GM18868 (cell line): ENCODE data around the gene MEGF6.
"Not testable (repeated sequence)": the region's sequence is repeated elsewhere in the genome, so short reads cannot be mapped to it uniquely, and the experiment has no call there.

Experiments used
- ATAC-seq: cut with Tn5 transposase; IDR thresholded peaks from one replicate; pipeline ENCODE4 v1.9.1; 2021; ENCODE audit warnings: mild to moderate bottlenecking, moderate library complexity; ENCODE audit not compliant: unreplicated experiment

The MEGF6 gene

DNA sequence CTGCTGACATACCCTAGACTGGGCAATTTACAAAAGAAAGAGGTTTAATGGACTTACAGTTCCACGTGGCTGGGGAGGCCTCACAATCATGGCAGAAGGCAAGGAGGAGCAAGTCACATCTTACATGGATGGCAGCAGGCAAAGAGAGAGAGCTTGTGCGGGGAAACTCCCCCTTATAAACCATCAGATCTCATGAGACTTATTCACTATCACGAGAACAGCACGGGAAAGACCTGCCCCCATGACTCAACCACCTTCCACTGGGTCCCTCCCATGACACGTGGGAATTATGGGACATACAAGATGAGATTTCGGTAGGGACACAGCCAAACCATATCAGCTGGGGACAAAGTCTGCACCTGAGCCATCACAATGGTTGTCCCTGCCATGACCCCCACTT lies 35.8 kb downstream of the MEGF6 start:
- not testable (repeated sequence) for ATAC-seq

DNA sequence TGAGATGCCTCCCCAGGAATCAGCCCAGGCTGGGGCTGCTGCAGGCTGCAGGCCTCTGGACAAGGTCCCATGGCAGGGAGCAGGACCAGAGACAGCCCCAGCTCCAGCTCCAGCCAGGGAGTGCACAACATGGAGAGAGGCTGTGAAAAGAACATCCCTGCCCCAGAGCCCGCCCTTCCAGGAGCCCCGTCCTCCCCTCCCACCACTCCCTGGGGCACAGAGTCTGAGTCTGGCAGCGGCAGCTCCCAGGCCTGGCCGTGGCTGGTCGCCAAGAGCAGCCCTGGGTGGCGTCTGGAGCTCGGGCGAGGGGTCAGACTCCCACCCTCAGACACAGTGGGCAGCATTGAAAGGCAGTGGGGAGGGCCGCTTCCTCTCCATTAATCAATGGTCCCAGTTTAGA lies 37.8 kb downstream of the MEGF6 start:
- ATAC-seq = no peak

DNA sequence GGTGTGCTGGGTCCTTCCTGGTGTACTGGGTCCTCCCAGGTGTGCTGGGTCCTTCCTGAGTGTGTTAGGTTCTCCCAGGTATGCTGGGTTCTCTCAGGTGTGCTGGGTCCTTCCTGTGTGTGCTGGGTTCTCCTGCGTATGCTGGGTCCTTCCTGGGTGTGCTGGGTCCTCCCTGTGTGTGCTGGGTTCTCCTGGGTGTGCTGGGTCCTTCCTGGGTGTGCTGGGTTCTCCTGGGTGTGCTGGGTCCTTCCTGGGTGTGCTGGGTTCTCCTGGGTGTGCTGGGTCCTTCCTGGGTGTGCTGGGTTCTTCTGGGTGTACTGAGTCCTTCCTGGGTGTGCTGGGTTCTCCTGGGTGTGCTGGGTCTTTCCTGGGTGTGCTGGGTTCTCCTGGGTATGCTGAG lies 38.7 kb downstream of the MEGF6 start:
- not testable (repeated sequence) for ATAC-seq

DNA sequence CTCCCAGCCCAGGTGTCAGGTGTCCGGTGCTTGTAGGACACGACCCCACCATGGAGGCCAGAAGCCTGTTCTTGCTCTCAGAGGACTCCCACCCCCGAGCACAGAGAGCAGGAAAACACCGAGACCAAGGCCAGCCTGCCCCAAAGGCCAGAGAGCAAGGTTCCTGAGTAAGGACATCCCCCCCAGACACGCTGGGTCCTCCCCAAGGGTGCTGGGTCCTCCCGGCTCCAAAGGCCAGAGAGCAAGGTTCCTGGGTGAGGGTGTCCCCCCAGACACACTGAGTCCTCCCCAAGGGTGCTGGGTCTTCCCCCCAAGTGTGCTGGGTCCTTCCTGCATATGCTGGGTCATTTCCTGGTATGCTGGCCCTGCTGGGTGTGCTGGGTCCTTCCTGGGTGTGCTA lies 40.0 kb downstream of the MEGF6 start:
- ATAC-seq = no peak

DNA sequence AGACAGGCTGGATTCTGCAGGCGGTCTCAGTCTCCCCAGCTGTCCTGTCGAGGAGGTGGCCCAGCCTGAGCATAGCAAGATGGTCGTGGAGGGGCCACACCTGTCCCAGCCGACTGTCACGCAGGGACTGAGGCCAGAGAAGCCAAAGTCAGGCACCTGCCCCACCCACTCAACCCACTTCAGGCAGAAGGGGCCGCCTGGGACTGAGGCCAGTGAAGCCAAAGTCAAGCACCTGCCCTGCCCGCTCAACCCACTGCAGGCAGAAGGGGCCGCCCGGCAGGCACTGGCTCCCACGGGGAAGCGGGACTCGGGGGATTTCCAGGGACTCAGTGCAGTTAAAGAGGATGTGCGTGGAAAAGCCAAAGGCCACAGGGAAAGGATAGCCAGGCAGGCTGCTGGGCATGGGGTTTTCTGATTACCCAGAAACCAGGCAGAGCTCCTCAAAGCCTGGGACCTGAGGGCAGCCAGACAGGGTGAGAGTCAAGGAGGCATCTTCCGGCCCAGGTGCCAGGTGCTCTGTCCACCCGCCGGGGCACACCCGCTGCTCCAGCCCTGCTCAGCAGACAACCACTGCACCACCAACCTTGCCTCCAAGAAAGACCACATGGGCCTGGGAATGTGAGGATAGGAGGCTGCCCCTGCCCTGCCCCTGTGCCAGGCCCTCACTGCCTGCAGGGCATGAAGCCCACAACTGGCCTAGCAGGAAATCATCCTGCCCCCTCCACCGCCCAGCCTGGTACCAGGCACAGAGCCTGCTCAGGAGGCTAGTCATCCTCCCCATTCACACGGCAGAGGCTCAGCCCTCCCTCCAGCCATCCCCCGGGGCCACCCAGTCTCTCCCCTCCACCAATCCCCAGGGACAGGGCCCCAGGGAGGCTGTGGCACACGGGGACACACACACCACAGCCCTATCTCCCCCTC lies 41.0 kb downstream of the MEGF6 start:
- ATAC-seq = no peak

DNA sequence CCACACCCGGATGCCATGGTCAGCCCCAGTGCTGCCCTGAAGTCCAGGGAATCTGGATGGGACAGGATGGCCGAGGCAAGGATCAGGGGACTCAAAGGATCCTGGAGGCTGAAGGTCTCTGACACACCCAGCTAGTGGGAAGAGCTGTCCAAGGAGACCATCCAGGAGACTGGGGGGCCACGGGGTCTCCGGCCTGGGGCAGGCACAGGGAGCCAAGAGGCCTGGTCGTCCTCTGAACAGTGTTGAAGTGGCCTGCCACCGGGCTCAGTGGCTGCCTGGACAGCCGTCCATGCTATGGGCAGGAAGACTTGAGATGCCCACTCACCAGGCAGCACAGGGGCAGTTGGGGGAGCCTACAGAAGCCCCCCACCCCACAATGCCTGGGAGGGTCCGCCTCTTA lies 41.9 kb downstream of the MEGF6 start:
- ATAC-seq = no peak

DNA sequence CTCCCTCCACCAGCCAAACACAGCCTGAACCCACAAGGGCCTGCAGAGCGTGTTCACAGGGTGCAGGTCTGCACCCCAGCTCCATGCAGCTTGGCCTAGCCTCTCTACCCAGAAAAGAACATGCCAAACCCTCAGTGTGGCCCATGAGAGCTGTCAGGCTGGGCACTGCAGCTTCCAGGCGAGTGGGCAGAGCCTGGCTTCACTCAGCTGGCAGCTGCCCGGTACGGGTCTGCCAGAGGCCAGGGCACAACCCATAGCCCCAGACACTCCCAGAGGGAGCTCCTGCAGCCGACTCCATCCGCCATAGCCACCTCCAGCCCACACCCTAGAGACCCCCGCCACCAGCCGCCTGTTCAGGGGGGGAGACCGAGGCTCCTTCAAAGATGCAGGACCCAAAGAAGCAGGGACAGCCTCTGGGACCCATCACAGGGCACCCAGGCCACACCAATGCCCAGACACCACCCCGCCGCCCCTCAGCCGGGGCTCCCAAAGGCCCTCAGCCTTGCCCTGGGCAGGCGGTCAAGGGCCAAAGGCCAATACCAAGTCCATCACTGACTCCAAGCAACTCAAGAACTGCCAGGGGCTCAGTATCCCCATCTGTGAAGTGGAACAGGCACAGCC lies 42.4 kb downstream of the MEGF6 start:
- ATAC-seq = no peak

DNA sequence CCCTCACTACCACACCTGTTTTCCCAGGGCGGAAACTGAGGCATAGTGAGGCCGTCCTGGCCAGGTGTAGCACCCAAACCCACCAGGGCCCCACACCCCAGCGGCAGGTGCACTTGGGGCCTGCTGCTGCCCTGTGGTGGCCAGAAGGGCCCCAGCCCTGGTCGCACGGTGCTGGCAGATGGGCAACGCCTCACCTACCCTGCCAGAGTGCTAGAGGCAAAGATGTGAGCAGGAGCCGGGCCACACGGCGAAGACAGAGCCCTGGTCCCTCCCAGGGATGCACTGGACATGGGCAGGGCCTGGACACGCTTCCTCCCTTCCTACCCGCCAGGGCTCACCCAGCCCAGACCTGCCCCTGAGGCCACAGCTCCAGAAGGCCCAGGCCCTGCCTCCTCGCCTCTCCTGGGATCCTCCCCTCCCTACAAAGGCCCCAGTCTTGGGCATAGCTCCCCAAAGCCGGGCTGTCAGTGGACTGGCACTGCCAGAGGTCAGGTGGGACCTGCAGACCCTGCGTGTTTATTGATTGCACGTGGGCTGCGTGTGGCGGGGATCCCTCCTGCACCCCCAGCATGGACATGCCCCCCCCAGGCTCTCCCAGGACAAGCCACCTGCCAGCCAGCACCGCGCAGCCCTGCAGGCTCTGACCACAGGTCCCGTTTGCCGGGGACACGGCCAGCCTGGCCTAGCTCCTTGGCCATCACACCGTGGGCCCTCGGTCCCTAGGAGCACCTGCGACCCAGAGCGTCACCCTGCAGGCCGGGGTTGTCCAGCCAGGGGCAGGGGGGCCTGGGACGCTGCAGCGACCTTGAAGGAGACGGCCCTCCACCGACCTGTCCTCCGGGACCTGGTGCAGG lies 44.1 kb downstream of the MEGF6 start:
- no peak for ATAC-seq

DNA sequence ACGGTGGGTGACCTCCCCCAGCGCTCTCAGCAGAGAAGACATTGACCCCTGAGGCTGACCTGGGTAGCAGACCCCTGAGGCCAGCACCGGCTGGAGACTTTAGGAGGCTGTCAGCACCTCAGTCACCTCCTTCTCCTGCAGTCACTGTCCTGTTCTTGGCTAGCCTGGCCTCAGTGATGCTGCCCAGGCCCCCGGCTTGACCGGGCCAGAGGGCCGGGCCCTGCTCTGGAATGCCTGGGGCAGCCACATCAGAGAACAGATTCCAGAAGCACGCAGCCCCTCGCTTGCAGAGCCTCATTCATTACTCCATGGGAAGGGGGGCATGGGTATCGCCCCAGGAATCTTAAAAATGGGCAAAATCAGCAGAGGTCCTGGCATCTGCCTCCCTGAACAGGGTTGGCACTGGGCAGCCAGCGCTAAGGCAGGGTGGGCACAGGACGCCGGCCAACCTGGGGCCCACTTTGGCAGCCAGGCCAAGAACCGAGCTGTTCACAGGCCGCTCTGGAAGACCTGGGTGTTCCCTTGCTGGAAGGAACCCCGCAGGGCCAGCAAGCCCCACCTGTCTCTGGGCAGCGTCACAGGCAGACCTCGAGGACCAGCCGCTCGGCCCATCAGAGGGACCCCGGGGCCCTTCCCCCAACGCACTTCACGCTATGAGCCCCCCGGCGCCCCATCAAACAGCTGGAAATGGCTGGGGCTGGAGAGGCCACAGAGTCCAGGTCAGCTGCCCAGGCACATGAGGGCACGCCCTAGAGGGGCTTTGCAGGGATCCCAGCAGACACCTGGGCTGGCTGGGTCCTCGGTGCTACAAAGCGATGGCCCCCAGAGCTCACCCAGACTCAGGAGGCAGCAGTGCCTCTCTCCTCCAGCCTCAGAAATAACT lies 45.1 kb downstream of the MEGF6 start:
- ATAC-seq = no peak

DNA sequence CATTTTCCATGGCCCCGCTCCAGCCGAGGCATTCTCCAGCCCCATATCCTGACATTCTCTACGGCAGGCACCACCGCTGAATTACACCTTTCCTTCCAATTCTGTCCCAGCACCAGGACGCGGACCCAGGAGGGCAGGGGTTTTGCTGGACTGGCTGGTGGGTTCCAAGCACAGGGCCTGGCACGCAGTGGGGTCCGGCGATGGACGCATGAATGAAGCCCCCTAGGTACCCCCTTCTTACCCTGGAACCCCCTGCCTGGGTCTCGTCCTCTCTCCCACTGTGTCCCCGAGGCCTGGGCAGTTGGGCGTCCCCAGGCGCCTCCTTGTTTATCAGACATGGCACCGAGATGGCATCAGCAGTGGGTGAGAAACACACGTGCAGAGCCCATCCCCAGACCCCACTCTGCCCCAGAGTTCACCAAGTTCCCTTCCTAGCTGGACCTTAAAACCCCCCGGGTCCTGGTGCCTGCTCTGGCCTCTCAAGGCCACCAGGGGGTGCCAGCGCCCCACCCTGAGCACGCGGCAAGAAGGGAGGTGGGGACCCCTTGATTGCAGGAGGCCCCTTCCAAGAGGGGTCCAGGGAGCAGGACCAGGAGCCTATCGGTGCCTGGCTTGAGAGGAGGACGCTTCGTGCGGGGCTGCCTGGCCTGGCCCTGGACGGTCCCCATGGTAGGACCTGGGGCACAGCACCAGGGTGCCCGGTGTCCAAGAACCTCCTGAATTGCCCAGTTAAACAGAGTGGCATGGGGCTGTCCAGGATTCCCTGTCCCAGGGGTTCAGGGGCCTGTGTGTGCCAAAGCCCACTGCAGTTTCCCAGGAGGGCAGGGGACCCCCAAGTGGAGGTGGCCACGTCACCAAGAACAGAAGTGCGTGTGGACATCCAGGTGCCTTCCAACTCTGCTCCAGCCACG lies 46.1 kb downstream of the MEGF6 start:
- ATAC-seq = no peak

DNA sequence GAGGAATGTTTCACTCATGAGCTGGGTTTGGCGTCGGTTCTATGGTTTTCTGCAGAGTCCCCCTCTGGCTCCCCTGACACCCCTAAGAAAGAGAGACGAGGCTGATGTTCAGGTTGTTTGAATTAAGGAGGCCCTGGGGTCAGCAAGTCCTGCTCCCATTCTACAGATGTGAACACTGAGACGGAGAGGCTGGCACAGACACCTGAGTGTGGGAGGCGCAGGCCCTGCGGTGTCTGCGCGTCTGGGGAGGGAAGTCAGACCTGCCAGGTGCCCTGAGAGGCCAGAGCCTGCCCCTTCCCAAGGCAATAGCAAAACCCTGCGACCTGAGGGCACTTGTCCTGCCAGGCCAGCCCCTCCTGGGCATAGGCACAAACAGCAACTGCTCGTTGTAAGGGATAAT lies 47.7 kb downstream of the MEGF6 start:
- no peak for ATAC-seq

DNA sequence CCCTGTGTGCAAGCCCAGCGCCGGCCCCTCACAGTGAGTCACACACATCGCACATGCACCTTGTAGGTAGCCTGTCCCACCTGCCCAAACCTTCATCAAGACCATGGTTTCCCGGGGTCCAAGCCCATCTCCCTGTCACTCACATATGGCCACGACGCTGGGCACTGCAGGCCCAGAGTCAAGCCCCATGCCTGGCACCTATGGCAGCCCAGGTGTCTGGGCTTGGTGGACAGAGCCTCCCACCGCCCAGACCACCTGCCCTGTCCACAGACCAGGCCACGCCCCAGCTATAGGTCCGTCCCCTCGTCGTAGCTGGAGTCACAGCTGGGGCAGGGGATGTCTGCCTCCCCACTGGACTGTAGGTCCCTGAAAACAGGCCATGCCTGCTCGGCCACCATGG lies 48.2 kb downstream of the MEGF6 start:
- ATAC-seq = no peak

DNA sequence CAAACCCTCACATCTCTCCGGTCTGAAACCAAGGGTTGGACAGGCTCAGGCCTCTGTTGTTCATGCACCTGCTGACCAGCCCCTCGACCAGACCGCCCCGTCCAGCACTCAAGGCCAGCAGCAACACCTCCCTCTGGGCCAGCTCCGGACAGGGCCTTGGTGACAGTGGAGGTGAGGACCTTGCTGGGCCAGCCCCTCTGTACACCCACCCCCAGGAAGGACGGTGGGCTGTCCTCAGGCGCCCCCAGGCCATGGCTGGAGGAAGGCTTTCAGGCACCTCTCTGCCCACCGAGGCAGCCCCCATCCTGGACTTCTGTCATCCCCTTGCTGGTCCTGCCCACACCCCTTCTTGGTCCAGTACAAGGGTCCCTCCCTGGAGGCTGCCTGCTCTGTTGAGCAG lies 48.6 kb downstream of the MEGF6 start:
- ATAC-seq = no peak

DNA sequence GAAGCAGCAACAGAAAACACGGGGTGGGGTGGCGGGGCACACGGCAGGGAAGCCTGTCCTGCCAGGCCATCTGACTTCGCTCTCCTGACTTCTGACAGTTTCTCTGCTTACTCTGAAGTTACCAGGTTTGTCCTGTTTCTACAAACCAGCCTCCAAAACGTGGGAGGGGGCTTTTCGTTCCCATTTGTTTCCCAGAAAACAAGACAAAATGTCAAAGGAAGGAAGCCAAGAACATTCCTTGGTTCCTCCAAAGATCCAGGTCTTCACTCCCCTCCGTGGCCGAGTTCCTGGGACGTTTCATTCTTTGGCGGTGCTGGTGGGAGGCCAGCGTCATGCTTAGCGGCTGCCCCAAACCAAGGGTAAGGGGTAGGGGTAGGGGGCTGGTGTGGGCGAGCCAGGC lies 49.6 kb downstream of the MEGF6 start:
- no peak for ATAC-seq

DNA sequence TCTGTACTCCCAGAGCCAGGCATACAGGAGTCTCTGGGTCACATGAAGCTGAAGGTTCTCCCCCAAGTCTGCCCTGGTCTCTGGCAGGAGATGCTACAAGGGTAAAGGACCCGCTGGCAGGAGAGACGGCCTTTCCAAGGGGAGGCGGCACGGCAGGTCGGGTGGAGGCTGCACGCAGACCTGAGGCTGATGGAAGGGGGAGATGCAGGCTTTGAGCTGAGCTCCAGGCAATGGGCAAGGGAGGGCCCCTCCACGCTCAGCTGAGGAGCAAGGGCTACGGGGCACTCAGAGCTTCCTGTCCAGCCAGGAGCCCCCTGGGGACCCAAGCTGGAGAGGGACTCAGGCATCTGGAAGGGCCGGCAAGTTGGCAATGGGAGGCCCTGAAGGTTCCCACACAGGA lies 50.3 kb downstream of the MEGF6 start:
- ATAC-seq = no peak

DNA sequence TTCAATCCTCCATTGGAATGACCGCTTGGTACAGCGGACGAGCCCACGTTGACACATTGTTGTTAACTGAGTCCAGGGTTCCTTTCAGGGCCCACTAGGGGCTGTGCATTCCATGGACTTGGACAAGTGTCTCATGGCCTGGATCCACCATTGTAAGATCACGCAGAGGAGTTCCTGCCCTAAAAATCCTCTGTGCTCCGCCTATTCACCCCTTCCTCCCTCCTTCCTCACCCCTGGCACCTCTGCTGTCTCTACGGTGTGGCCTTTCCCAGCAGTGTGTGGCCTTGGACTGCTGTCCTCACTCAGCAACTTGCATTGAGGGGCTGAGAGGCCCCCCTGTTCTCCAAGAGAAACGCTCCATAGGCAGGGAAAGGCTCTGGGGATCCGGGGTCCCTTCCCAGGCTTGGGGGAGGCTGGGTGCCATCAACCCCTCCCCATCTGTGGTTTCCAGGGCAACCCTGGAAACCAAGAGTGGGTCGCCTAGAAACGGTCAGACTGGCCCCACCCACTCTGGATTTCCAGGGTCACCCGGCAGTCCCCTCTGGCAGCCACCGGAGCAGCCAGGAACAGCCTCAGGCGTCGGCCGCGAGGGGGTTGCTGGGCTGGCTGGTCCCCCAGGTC lies 50.9 kb downstream of the MEGF6 start:
- no peak for ATAC-seq

DNA sequence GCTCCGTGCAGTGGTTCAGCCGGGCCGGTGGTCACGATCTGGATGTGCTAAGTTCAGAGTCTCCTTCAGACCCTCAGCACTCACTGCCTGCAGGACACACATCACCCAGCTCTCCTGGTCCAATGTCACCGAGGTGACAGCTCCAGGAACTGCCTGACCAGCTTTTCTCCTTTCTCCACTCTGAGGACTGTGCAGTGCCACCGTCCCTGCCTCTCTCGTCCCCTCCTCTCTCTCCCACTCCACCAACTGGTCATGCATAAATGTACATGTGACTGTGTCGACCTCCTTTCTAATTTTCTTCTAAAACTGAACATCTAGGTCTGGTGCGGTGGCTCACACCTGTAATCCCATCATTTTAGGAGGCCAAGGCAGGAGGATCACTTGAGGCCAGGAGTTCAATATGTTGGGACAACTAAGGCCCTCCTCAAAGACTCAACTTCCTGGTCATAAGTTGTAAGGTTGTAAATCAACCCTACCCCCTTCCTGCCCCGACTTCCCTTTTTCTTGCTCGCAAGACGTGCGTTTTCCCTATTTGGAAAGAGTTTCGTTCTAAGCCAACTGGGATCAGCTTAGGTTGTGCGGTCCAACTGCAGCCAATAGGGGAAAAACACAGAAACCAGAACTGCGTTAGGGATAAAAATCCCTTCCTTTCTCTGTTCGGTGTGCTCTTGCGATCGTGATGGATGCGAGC lies 53.1 kb downstream of the MEGF6 start:
- no peak for ATAC-seq

DNA sequence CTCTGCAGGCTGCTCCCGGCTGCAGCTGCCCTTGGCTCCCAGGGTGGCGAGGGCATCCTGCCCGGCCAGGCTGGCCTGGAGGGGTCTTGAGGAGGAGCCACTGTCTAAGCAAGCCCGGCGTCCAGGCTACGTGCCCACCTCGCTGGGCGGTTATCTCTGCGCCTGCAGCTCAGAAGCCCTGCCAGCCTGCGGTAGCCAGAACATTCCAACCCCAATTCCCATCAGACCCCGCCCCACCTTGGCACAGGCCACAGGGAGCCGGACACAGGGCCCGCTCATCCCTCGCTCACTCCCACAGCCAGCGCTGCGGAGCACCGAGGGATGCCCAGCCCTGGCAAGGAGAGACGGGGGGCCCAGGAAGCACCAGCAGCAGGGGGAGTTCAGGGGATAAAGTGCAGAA lies 53.9 kb downstream of the MEGF6 start:
- ATAC-seq = no peak

DNA sequence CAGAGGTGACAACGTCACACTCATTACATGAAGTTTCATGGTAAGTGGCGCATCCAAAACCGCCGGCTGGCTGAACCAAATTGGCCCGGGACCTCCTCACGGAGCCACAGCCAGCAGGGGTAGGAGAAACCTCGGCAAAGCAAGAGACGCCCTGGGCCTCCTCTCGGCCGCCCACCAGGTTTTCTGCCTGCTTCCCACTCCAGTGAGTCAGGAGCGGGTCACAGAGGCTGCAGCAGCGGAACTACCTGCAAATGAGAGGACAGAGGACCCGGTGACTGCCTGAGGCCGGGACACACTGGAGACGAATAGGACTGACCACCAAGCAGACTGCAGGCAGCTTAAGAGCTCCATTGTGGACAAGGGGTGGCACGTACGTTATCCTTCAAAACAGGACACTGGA lies 55.0 kb downstream of the MEGF6 start:
- no peak for ATAC-seq
